Left ventricle myocardium inferior (tissue), 1 donor: ENCODE measurements around the gene HTRA3. TPM values are rescaled to one million over a fixed set of nuclear protein-coding genes. Genes with fewer than 3 reads are reported as not detected.

Experiments used
- DNase-seq: peaks from one replicate; pipeline ENCODE4 v3.0.0-alpha.2; 2020
- H3K27ac ChIP-seq: fragments of 200-600 bp; replicated peaks from 2 replicates; pipeline ENCODE4 v1.8.0; 2021
- H3K27me3 ChIP-seq: fragments of 200-600 bp; 2 replicates; pipeline ENCODE4 v1.8.0; 2021; ENCODE audit warnings: low read depth
- H3K36me3 ChIP-seq: fragments of 200-600 bp; 2 replicates; pipeline ENCODE4 v1.8.0; 2021
- H3K4me1 ChIP-seq: fragments of 200-600 bp; 2 replicates; pipeline ENCODE4 v1.8.0; 2021
- H3K4me3 ChIP-seq: fragments of 200-600 bp; 2 replicates; pipeline ENCODE4 v1.8.0; 2021; ENCODE audit warnings: mild to moderate bottlenecking, moderate library complexity
- H3K9me3 ChIP-seq: fragments of 200-600 bp; replicated peaks from 2 replicates; pipeline ENCODE4 v1.8.0; 2021
- intact Hi-C: fragments of 100-400 bp; cut with micrococcal nuclease; formaldehyde crosslinking; loops from one replicate; pipeline ENCODE4 v1.11.0; 2022
- total RNA-seq: library from RNA; stranded (reverse); fragmentation: NEBNext Ultra II Directional; extraction: Animal tissue kit (Norgen Biotek cat#: 25700); gene quantifications from one replicate; pipeline ENCODE4 v1.2.1, GENCODE V29; 2021
- TF ChIP-seq, protein P1 (sequence below): fragments of 200-600 bp; IDR thresholded peaks from 2 replicates; pipeline ENCODE4 v1.8.0; 2021; ENCODE audit warnings: antibody characterized with exemption, mild to moderate bottlenecking, borderline replicate concordance
- donor health status: DM: no; HTN: yes; CAD: no; lungs with severe emphysema.

The HTRA3 gene
- total RNA-seq, 1 donor from 2014 or later: 119 TPM

DNA sequence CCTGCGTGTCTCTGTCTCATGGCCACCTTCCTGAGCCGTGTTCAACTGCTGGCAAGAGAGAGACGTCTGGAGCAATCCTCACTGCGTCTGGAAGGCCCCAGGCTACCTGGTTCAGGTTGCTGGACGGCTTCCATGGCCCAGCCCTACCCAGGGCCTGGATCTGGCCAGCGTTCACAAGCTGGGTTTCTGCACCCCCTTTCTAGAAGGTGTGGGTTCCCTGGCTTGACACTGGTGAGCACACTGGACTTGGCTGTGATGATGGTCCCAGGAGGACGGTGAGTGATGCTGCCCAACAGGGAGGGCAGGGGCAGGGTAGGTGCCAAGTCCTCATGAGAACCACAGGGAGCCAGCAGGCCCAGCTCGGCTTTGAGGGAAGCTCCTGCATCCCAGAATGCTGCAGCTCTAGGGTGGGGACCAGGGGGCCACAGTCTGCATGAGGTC lies 63.4 kb downstream of the HTRA3 start:
- TF ChIP-seq, protein P1, sequence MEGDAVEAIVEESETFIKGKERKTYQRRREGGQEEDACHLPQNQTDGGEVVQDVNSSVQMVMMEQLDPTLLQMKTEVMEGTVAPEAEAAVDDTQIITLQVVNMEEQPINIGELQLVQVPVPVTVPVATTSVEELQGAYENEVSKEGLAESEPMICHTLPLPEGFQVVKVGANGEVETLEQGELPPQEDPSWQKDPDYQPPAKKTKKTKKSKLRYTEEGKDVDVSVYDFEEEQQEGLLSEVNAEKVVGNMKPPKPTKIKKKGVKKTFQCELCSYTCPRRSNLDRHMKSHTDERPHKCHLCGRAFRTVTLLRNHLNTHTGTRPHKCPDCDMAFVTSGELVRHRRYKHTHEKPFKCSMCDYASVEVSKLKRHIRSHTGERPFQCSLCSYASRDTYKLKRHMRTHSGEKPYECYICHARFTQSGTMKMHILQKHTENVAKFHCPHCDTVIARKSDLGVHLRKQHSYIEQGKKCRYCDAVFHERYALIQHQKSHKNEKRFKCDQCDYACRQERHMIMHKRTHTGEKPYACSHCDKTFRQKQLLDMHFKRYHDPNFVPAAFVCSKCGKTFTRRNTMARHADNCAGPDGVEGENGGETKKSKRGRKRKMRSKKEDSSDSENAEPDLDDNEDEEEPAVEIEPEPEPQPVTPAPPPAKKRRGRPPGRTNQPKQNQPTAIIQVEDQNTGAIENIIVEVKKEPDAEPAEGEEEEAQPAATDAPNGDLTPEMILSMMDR: no peak
- Histone ChIP-seq H3K4me1 (peaks cover 32% of the 10 kb centered on the region), H3K27ac (no peak overlapping the region), H3K36me3 (no peaks in the 10 kb centered on the region), H3K9me3 (no peaks in the 10 kb centered on the region), H3K4me3 (no peak overlapping the region), H3K27me3 (no peaks in the 10 kb centered on the region)
- intact Hi-C loops: no loop called here
- no peak for DNase-seq

DNA sequence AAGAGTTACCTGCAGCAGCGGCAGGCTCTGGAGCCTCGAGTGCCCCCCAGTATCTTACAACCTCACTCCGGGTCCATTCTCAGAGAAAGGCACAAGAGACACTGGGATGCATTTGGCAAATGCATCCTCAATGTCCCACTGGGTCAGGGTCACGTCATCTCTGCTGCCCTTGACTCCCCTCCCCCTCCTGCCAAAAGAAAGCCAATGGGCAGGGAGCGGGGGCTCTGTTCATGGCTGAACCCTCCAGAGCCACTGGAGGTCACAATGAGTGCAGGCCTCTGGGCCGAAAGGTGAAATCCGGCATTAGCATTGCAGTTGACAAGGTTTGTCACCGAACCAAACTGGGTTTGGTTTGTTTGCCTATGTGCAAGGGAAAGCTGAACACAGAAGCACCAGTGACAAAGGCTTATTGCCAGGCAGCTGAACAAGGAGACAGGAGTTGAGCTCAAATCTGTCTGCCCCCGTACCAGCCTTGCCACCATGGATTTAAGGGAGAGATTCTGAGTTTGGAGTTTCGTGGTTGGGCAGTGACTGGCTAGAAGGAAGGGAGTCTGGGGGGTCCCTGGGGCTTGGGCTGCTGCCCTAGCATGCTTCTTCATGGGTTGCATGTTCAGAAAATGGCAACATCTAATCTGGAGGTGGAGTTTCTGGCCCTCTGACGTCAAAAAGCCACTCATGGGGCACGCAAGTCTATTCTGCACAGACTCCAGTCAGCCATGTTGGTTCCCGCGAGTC lies 64.3 kb downstream of the HTRA3 start:
- no peak for DNase-seq
- H3K27me3 ChIP-seq: no peaks in the 10 kb centered on the region
- peaks cover 35% of the 10 kb centered on the region for H3K4me1 ChIP-seq
- H3K9me3 ChIP-seq: no peaks in the 10 kb centered on the region
- TF ChIP-seq, protein P1: no peak
- H3K27ac ChIP-seq: no peak overlapping the region
- intact Hi-C loops: no loop called here
- no peaks in the 10 kb centered on the region for H3K36me3 ChIP-seq
- H3K4me3 ChIP-seq: no peak overlapping the region

DNA sequence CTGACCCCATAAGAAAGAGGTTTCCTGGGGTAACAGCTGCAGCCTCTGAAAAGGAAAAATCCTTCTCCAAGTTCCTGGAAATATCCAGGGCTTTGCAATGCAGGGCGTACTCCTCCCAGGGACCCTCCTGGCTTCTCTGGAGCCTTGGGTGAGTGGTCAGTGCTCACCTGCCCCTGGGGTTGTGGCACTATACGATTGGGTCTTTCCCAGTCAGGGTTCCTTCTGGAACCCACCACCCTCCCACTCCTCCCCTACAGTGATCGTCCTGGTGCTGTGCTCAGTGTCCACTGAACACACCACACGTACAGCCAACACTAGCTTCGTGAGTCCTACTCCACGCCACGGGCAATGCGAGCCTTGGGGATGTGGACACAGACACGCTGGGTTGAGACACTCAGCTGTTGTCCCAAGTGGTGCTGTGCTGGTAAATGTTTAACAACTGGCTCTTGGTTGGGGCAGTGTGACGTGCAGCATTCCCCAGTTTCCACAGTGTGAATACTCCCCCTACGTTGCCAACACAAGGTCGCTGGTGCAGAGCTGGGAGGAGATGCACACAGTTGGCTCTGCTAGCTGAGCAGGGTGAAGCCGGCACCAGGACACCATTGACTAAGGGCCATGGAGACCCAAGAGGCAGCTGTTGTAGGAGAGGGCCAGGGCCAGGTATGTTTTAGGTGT lies 65.4 kb downstream of the HTRA3 start:
- Histone ChIP-seq H3K9me3 (no peaks in the 10 kb centered on the region), H3K4me3 (no peak overlapping the region), H3K27ac (no peak overlapping the region), H3K27me3 (no peaks in the 10 kb centered on the region), H3K4me1 (peaks cover 28% of the 10 kb centered on the region), H3K36me3 (no peaks in the 10 kb centered on the region)
- intact Hi-C loops: no loop called here
- TF ChIP-seq, protein P1: no peak
- no peak for DNase-seq

DNA sequence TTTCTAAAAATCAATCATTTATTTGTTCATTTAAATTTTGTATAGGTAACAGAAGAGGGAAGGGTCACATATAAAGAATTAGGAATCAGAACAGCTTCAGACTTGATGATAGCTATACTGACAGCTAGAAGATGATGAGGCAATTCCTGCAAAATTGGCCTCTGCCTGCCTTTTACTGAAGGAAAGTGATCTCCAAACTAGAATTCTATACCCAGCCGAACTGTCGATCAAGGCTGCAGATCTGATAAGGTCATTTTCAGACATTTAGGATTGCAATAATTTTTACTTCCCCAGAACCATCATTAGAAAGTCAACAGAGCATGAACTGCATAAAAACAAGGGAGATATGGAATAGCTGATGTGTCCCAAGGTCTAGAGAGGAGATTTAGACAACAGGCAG lies 66.3 kb downstream of the HTRA3 start:
- DNase-seq: no peak
- H3K4me1 ChIP-seq: peaks cover 28% of the 10 kb centered on the region
- no peaks in the 10 kb centered on the region for H3K36me3 ChIP-seq
- H3K27me3 ChIP-seq: no peaks in the 10 kb centered on the region
- intact Hi-C loops: no loop called here
- no peak overlapping the region for H3K27ac ChIP-seq
- TF ChIP-seq, protein P1: no peak
- H3K9me3 ChIP-seq: no peaks in the 10 kb centered on the region
- no peak overlapping the region for H3K4me3 ChIP-seq

DNA sequence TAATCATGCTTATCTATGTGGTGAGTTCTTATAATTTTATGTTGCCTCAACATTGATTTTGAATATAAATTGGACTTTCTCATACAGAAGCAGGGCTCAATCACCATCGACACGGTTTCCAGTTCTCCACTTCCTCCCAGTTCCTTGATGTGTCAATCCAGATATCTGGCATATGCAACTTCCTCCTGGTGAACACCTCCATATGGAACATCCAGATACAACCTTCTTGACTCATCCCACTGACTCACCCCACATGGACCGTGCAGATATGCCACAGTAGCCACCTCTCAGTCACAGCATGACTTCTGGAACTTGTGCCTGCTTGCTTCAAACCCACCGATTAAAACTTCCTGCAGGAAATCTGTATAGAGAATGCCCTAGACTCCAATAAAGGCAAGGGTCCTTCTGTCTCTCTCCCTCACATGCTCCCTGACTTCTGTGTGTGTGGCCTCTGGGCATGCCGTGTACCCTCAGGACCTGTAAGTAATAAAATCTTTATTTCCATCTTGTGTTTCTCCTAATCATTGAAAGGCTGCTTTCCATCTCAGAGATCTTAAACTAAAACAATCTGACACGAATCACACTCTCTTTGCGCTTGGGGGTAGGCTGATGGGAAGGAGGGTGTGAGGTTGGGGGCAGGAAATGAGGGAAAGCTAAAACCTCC lies 67.0 kb downstream of the HTRA3 start:
- no peaks in the 10 kb centered on the region for H3K27me3 ChIP-seq
- H3K27ac ChIP-seq: no peak overlapping the region
- peaks cover 28% of the 10 kb centered on the region for H3K4me1 ChIP-seq
- intact Hi-C loops: no loop called here
- no peak overlapping the region for H3K4me3 ChIP-seq
- no peaks in the 10 kb centered on the region for H3K36me3 ChIP-seq
- DNase-seq: no peak
- H3K9me3 ChIP-seq: no peaks in the 10 kb centered on the region
- TF ChIP-seq, protein P1: no peak
